Naive thymus-derived CD4-positive, alpha-beta T cell (primary cell): ENCODE results near the gene LTB4R. TPM values are rescaled to one million over a fixed set of nuclear protein-coding genes. Genes with fewer than 3 reads are reported as not detected.
A peak's percentile ranks its signal among the peaks of the same experiment; 100 is the strongest.

ENCODE experiments used
- ATAC-seq: fragments of 150-1000 bp; cut with Tn5 transposase; 2 replicates; pipeline ENCODE4 v1.10.0; 2021; ENCODE audit warnings: mild to moderate bottlenecking, moderate library complexity
- CTCF ChIA-PET: fragments of 350-600 bp; sonication (Branson Sonifier 250); formaldehyde crosslinking; loops from one replicate; lab custom pipeline; 2021; ENCODE audit warnings: antibody characterized with exemption; lab: Charles Lee
- POLR2A ChIA-PET: fragments of 350-600 bp; sonication (Branson Sonifier 250); formaldehyde crosslinking; loops from one replicate; lab custom pipeline; 2021; ENCODE audit warnings: antibody characterized with exemption, inconsistent platforms; lab: Charles Lee
- DNase-seq, 9 donors: peaks; one replicate each; pipeline versions ENCODE4 v3.0.0 to v3.0.0-alpha.2; 2020 to 2022; ENCODE audit warnings: mixed read lengths in 1 of 9
- H3K27ac ChIP-seq: one replicate; pipeline ENCODE4 v1.7.0; 2013; ENCODE audit warnings: mild to moderate bottlenecking, low read depth, low read length, moderate library complexity
- H3K27me3 ChIP-seq, 2 donors: one replicate each; pipeline ENCODE4 v1.7.0; 2013; ENCODE audit warnings: low read length in 2 of 2, mild to moderate bottlenecking in 2 of 2, moderate library complexity in 2 of 2; ENCODE audit not compliant: control insufficient read depth in 2 of 2, insufficient read depth in 2 of 2
- H3K36me3 ChIP-seq, 3 experiments: 1 replicate in 2 of 3; 2 replicates in 1 of 3; pipeline ENCODE4 v1.7.0; 2013; ENCODE audit warnings: low read length in 3 of 3, mild to moderate bottlenecking in 3 of 3, moderate library complexity in 1 of 3; ENCODE audit not compliant: insufficient read depth in 3 of 3, control insufficient read depth in 2 of 3
- H3K4me1 ChIP-seq, 2 donors: one replicate each; pipeline ENCODE4 v1.7.0; 2013; ENCODE audit warnings: low read length in 2 of 2, mild to moderate bottlenecking in 2 of 2, moderate library complexity in 1 of 2; ENCODE audit not compliant: control insufficient read depth in 2 of 2, insufficient read depth in 2 of 2
- H3K4me3 ChIP-seq: 2 replicates; pipeline ENCODE4 v1.7.0; 2013; ENCODE audit warnings: mild to moderate bottlenecking, low read length
- H3K9me3 ChIP-seq, 3 experiments: 1 replicate in 2 of 3; 2 replicates in 1 of 3; pipeline ENCODE4 v1.7.0; 2013; ENCODE audit warnings: low read length in 3 of 3; ENCODE audit not compliant: control insufficient read depth in 2 of 3
- H3K27ac Mint-ChIP-seq, 9 donors: one replicate each; pipeline ENCODE4 v1.8.0; 2020 to 2022; ENCODE audit warnings: mixed read lengths in 9 of 9, mild to moderate bottlenecking in 8 of 9, moderate library complexity in 5 of 9, inconsistent platforms in 2 of 9
- H3K27me3 Mint-ChIP-seq, 5 donors: one replicate each; pipeline ENCODE4 v1.8.0; 2021 to 2022; ENCODE audit warnings: mixed read lengths in 5 of 5, mild to moderate bottlenecking in 1 of 5
- H3K36me3 Mint-ChIP-seq, 5 donors: one replicate each; pipeline ENCODE4 v1.8.0; 2020 to 2022; ENCODE audit warnings: mixed read lengths in 5 of 5, mild to moderate bottlenecking in 3 of 5, inconsistent platforms in 1 of 5
- H3K4me1 Mint-ChIP-seq, 7 donors: one replicate each; pipeline ENCODE4 v1.8.0; 2020 to 2022; ENCODE audit warnings: mixed read lengths in 7 of 7, mild to moderate bottlenecking in 3 of 7, inconsistent platforms in 1 of 7
- H3K4me3 Mint-ChIP-seq, 10 donors: one replicate each; pipeline ENCODE4 v1.8.0; 2020 to 2022; ENCODE audit warnings: mild to moderate bottlenecking in 10 of 10, mixed read lengths in 10 of 10, moderate library complexity in 6 of 10, inconsistent platforms in 2 of 10
- H3K9me3 Mint-ChIP-seq, 11 donors: one replicate each; pipeline ENCODE4 v1.8.0; 2020 to 2022; ENCODE audit warnings: mixed read lengths in 11 of 11, mild to moderate bottlenecking in 4 of 11, inconsistent platforms in 1 of 11, moderate library complexity in 1 of 11
- intact Hi-C, 2 donors: fragments of 100-400 bp; cut with micrococcal nuclease; formaldehyde crosslinking; loops; one replicate each; pipeline ENCODE4 v1.15.1; 2023
- polyA plus RNA-seq, 2 donors: library from polyadenylated mRNA; unstranded; fragments of 300-500 nt; fragmentation: Illumina TruSeq; gene quantifications; one replicate each; pipeline ENCODE4 v1.2.3, GENCODE V29; 2021
- total RNA-seq, 6 experiments: library from RNA in 5 of 6; stranded (reverse) in 5 of 6; gene quantifications; 1 replicate in 5 of 6; 2 replicates in 1 of 6; pipeline ENCODE4 v1.2.3 and lab custom pipeline; 2021 to 2026

The LTB4R gene
- total and polyA plus RNA-seq, 7 experiments from 2014 or later, result 9.1 to 28.8 (median 14.2) TPM

DNA sequence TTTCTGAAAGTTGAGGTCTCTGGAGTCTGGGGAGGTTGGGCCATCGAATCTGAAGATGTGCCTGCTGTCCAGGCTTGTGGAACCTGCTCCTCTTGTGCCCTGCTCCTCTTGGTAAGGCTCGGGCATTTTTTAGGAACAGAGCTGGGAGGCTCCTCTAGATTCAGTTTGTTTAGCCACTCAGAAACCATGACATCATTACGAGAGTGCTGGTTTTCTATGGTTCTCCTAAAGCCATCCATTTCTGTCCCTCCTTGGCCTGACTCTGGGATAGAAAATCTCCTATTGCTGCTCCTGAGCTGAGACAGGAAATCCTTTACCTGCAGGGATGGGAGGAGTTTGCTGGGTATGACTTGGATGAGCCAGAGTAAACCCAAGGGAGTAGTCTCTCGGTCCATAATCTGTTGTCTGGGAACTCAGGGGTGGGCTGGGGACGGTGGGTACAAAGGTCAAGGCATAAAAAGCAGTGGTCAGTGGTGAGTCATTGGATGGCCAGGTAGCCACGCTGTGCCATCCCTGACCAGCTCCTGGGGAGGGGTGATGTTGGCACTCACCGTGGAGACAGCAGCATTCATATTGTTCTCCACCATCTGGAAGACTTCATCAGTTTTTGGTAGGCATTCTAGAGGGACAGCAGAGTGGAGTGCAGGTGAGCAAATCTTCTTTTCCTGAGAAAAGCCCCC is 26.0 kb downstream of the LTB4R start:
- ATAC-seq (no peak), DNase-seq (no peak)
- H3K4me1 Mint-ChIP-seq, result peaks cover 27 to 55% (median 43%) of the 10 kb centered on the region in 7 donors
- Histone ChIP-seq H3K27ac (no peak overlapping the region), H3K4me1 (peaks cover 37 to 40% of the 10 kb centered on the region in 2 donors), H3K36me3 (peaks cover 0 to 30% (median 0%) of the 10 kb centered on the region in 3 experiments), H3K27me3 (peaks cover 7 to 13% of the 10 kb centered on the region in 2 donors), H3K9me3 (no peaks in the 10 kb centered on the region), H3K4me3 (no peak overlapping the region)
- H3K9me3 Mint-ChIP-seq, result peaks cover 0 to under 1% (median 0%) of the 10 kb centered on the region in 11 donors
- H3K27ac Mint-ChIP-seq, result peak overlapping the region in 1 of 9 donors; percentile 74
- intact Hi-C loops, result no loop called here
- peak overlapping the region in 2 of 10 donors; percentile 34 to 90 for H3K4me3 Mint-ChIP-seq
- CTCF ChIA-PET, result interaction anchor here (0.6 to 15.8 kb wide), 4 partner anchors 11 to 384 kb away, joined by 3 to 317 read pairs (median 4); partner anchors contain the start of genes CBLN3 and KHNYN
- peaks cover 8 to 48% (median 10%) of the 10 kb centered on the region in 5 donors for H3K27me3 Mint-ChIP-seq
- H3K36me3 Mint-ChIP-seq, result peaks cover 0 to 32% (median 12%) of the 10 kb centered on the region in 5 donors
- POLR2A ChIA-PET, result interaction anchor here (16.5 kb wide), 1 partner anchor 93 kb away, joined by 293 read pairs; the partner anchor contains the start of genes CBLN3 and KHNYN

DNA sequence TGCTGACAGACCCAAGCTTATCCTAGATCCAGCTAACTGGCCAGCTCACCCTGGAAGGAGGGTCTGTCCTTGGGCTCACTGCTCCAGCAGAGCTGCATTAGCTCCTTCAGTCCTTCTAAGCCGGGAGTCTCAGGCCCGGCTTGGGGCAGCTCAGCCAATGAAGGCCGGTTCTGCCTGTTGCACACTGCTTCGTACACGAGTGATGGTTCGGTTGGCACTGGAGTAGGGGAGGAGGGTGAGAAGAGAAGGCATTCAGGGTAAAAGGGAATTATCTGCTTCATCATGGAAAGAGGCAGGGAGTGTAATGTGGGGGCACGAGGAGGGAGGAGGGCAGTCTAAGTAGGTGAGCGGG is 26.5 kb downstream of the LTB4R start:
- Histone ChIP-seq H3K9me3 (no peaks in the 10 kb centered on the region), H3K4me3 (no peak overlapping the region), H3K27ac (no peak overlapping the region), H3K4me1 (peaks cover 32 to 35% of the 10 kb centered on the region in 2 donors), H3K36me3 (peaks cover 0 to 30% (median 0%) of the 10 kb centered on the region in 3 experiments), H3K27me3 (peaks cover 7 to 13% of the 10 kb centered on the region in 2 donors)
- ChIA-PET CTCF (interaction anchor here (0.6 to 15.8 kb wide), 4 partner anchors 10 to 385 kb away, joined by 3 to 317 read pairs (median 4); partner anchors contain the start of genes CBLN3 and KHNYN), POLR2A (interaction anchor here (16.5 kb wide), 1 partner anchor 93 kb away, joined by 293 read pairs; the partner anchor contains the start of genes CBLN3 and KHNYN)
- peaks cover 0 to 32% (median 12%) of the 10 kb centered on the region in 5 donors for H3K36me3 Mint-ChIP-seq
- H3K27ac Mint-ChIP-seq, result peak overlapping the region in 2 of 9 donors; percentile 6 to 84
- ATAC-seq (no peak), DNase-seq (no peak)
- H3K9me3 Mint-ChIP-seq, result no peaks in the 10 kb centered on the region
- peak overlapping the region; percentile 90 to 99 (median 96) for H3K4me3 Mint-ChIP-seq
- H3K27me3 Mint-ChIP-seq, result peaks cover 6 to 48% (median 11%) of the 10 kb centered on the region in 5 donors
- intact Hi-C loops, result no loop called here
- peaks cover 22 to 49% (median 40%) of the 10 kb centered on the region in 7 donors for H3K4me1 Mint-ChIP-seq

DNA sequence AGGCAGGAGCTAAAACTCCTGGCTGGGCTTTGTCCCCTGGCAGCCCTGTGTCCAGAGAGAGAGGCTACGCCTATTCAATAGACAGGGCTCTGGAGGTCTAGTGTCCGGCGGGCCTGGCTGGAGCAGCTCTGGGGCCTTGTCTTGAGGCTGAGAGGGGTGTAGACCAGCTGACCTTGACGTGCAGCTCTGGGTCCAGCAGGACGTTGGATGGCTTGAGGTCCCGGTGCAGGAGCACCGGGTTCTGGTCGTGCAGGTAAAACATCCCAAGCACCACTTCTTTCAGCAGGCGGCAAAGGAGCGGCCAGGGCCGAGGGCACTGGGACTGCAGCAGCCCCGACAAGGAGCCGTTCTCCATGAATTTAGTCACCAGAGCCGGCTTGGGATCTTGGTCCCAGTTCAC is 27.5 kb downstream of the LTB4R start:
- Mint-ChIP-seq H3K27ac (peak overlapping the region in 4 of 9 donors; percentile 32 to 97 (median 60)), H3K4me3 (peak overlapping the region; percentile 90 to 99 (median 96)), H3K27me3 (peaks cover 6 to 45% (median 11%) of the 10 kb centered on the region in 5 donors), H3K36me3 (peaks cover 0 to 32% (median 12%) of the 10 kb centered on the region in 5 donors), H3K9me3 (no peaks in the 10 kb centered on the region), H3K4me1 (peaks cover 22 to 39% (median 31%) of the 10 kb centered on the region in 7 donors)
- peaks cover 23 to 25% of the 10 kb centered on the region in 2 donors for H3K4me1 ChIP-seq
- H3K36me3 ChIP-seq, result peaks cover 0 to 30% (median 0%) of the 10 kb centered on the region in 3 experiments
- CTCF ChIA-PET, result interaction anchor here (0.7 to 15.8 kb wide), 6 partner anchors 10 to 445 kb away, joined by 3 to 317 read pairs (median 4); partner anchors contain the start of genes CBLN3, DHRS1, KHNYN and NOP9
- H3K27ac ChIP-seq, result peak overlapping the region; percentile 74
- H3K27me3 ChIP-seq, result peaks cover 5% of the 10 kb centered on the region in 2 donors
- H3K4me3 ChIP-seq, result peak overlapping the region; percentile 96
- DNase-seq, result no peak
- intact Hi-C loops, result loop anchor here in 1 of 2 donors (1.0 kb wide), 1 partner anchor 92 kb away; no protein-coding TSS in a partner anchor
- no peaks in the 10 kb centered on the region for H3K9me3 ChIP-seq
- POLR2A ChIA-PET, result interaction anchor here (0.7 to 16.5 kb wide), 7 partner anchors 9 to 104 kb away, joined by 3 to 293 read pairs (median 3); partner anchors contain the start of genes CBLN3, KHNYN and TINF2
- ATAC-seq, result no peak

- POLR2A ChIA-PET, result interaction anchor here (0.7 to 16.5 kb wide), 10 partner anchors 8 to 225 kb away, joined by 3 to 293 read pairs (median 4); partner anchors contain the start of genes CBLN3, DCAF11, DHRS1 and KHNYN
- Mint-ChIP-seq H3K36me3 (peaks cover 0 to 32% (median 12%) of the 10 kb centered on the region in 5 donors), H3K9me3 (no peaks in the 10 kb centered on the region), H3K4me3 (peak within 1 kb of the TSS; percentile 90 to 99 (median 96)), H3K4me1 (peaks cover 22 to 35% (median 30%) of the 10 kb centered on the region in 7 donors), H3K27me3 (peaks cover 6 to 42% (median 8%) of the 10 kb centered on the region in 5 donors), H3K27ac (peak within 1 kb of the TSS; percentile 81 to 98 (median 95))
- ATAC-seq, result peak; percentile 90
- Histone ChIP-seq H3K27me3 (peaks cover 0 to 5% of the 10 kb centered on the region in 2 donors), H3K27ac (peak within 1 kb of the TSS; percentile 74), H3K4me3 (peak within 1 kb of the TSS; percentile 96), H3K4me1 (peaks cover 17 to 18% of the 10 kb centered on the region in 2 donors), H3K36me3 (peaks cover 0 to 30% (median 0%) of the 10 kb centered on the region in 3 experiments), H3K9me3 (no peaks in the 10 kb centered on the region)
- DNase-seq, result peak; percentile 48 to 72 (median 69)
- CTCF ChIA-PET, result interaction anchor here (0.6 to 15.8 kb wide), 9 partner anchors 8 to 115 kb away, joined by 3 to 317 read pairs (median 4); partner anchors contain the start of genes CBLN3, DHRS1, KHNYN and NOP9
- intact Hi-C loops, result loop anchor here (1.0 to 2.0 kb wide), 3 partner anchors 7 to 92 kb away; no protein-coding TSS in a partner anchor
These were observed 28.2 kb downstream of the LTB4R start, which contains the start of gene RIPK3 for GRCh38 chr14:24339284-24340151. RIPK3 (minus strand) TSS chr14:24339991; CDS start chr14:24339826, 165 bp downstream.

GRCh38 chr14:24340606-24341005 is 29.3 kb downstream of the LTB4R start:
- H3K4me1 ChIP-seq, result peaks cover 13 to 15% of the 10 kb centered on the region in 2 donors
- Mint-ChIP-seq H3K36me3 (peaks cover 0 to 26% (median 9%) of the 10 kb centered on the region in 5 donors), H3K4me3 (peak overlapping the region in 2 of 10 donors; percentile 90 to 94), H3K27ac (peak overlapping the region in 2 of 9 donors; percentile 81 to 89), H3K9me3 (no peaks in the 10 kb centered on the region), H3K4me1 (peaks cover 17 to 28% (median 22%) of the 10 kb centered on the region in 7 donors), H3K27me3 (peaks cover 2 to 43% (median 9%) of the 10 kb centered on the region in 5 donors)
- H3K27ac ChIP-seq, result no peak overlapping the region
- ChIA-PET POLR2A (interaction anchor here (1.0 to 16.5 kb wide), 7 partner anchors 9 to 152 kb away, joined by 3 to 293 read pairs (median 4); partner anchors contain the start of genes CBLN3, DHRS1, IPO4 and KHNYN), CTCF (interaction anchor here (0.8 to 15.8 kb wide), 7 partner anchors 9 to 98 kb away, joined by 3 to 317 read pairs (median 4); partner anchors contain the start of genes CBLN3, CIDEB, KHNYN and TINF2)
- DNase-seq, result no peak
- H3K27me3 ChIP-seq, result no peaks in the 10 kb centered on the region
- intact Hi-C loops, result loop anchor here in 1 of 2 donors (1.0 to 2.0 kb wide), 2 partner anchors 8 to 26 kb away; no protein-coding TSS in a partner anchor
- H3K9me3 ChIP-seq, result no peaks in the 10 kb centered on the region
- no peak overlapping the region for H3K4me3 ChIP-seq
- H3K36me3 ChIP-seq, result peaks cover 0 to 30% (median 0%) of the 10 kb centered on the region in 3 experiments
- ATAC-seq, result no peak
